ENCODE data around the gene UCP2. TPM values are rescaled to one million over a fixed set of nuclear protein-coding genes. Genes with fewer than 3 reads are reported as not detected.
A peak's percentile ranks its signal among the peaks of the same experiment; 100 is the strongest.

The UCP2 gene
- total RNA-seq, 4 donors from 2014 or later = 36.7 to 57.6 (median 39.6) TPM

GRCh38 chr11:73974604-73975478 is 7.8 kb downstream of the UCP2 start:
- intact Hi-C loops (cut with DNase I; ENCODE audit: low total_unique reads) = no loop called here
- DNase-seq = no peak
- Histone ChIP-seq H3K27ac (peak overlapping the region in 3 of 4 donors; percentile 35 to 57 (median 52)), H3K27me3 (no peaks in the 10 kb centered on the region), H3K4me1 (peaks cover 13 to 25% (median 19%) of the 10 kb centered on the region in 4 donors), H3K36me3 (peaks cover 0 to 17% (median 0%) of the 10 kb centered on the region in 4 donors), H3K4me3 (no peak overlapping the region), H3K9me3 (no peaks in the 10 kb centered on the region)
- TF ChIP-seq POLR2AphosphoS5 (IDR thresholded peaks at IDR 0.05) = no peak
- TF ChIP-seq POLR2A (IDR thresholded peaks at IDR 0.05) = no peak
- no peak for TF ChIP-seq CTCF (IDR thresholded peaks at IDR 0.05)
- no peak for TF ChIP-seq EP300 (IDR thresholded peaks at IDR 0.05; ENCODE audit: low read depth)
- in situ Hi-C loops (cut with MboI; ENCODE audit: low pct_ligation_motif_present in 1 of 4, low pct_unique_long_range_greater_than_20kb in 1 of 4, low sequenced_read_pairs in 3 of 4) = loop anchor here in 2 of 4 donors (25.0 kb wide), 2 partner anchors 112 to 587 kb away; no protein-coding TSS in a partner anchor
- WGBS, 2 donors (ENCODE audit: low coverage in 1 of 2) = 90 to 91% methylated on average over 9 to 13 of the region's 13 CpGs

- peak overlapping the region in 1 of 4 donors; percentile 57 for H3K27ac ChIP-seq
- no peak for DNase-seq
- H3K36me3 ChIP-seq = peaks cover 0 to 16% (median 0%) of the 10 kb centered on the region in 4 donors
- in situ Hi-C loops (cut with MboI; ENCODE audit: low pct_ligation_motif_present in 1 of 4, low pct_unique_long_range_greater_than_20kb in 1 of 4, low sequenced_read_pairs in 3 of 4) = loop anchor here in 2 of 4 donors (25.0 kb wide), 2 partner anchors 114 to 589 kb away; no protein-coding TSS in a partner anchor
- peaks cover 13 to 21% (median 16%) of the 10 kb centered on the region in 4 donors for H3K4me1 ChIP-seq
- no peak for TF ChIP-seq CTCF (IDR thresholded peaks at IDR 0.05)
- TF ChIP-seq EP300 (IDR thresholded peaks at IDR 0.05; ENCODE audit: low read depth) = no peak
- no peak for TF ChIP-seq POLR2A (IDR thresholded peaks at IDR 0.05)
- no peak for TF ChIP-seq POLR2AphosphoS5 (IDR thresholded peaks at IDR 0.05)
- no peak overlapping the region for H3K4me3 ChIP-seq
- no peaks in the 10 kb centered on the region for H3K9me3 ChIP-seq
- 67 to 75% methylated on average over 2 to 10 of the region's 11 CpGs for WGBS, 2 donors (ENCODE audit: low coverage in 1 of 2)
- intact Hi-C loops (cut with DNase I; ENCODE audit: low total_unique reads) = no loop called here
- H3K27me3 ChIP-seq = no peaks in the 10 kb centered on the region
Observed at GRCh38 chr11:73972620-73973449, 9.8 kb downstream of the UCP2 start.

- DNase-seq = no peak
- WGBS, 2 donors (ENCODE audit: low coverage in 1 of 2) = 67 to 100% methylated on average over 1 of the region's 1 CpG
- Histone ChIP-seq H3K27me3 (no peaks in the 10 kb centered on the region), H3K27ac (no peak overlapping the region), H3K4me3 (no peak overlapping the region), H3K36me3 (peaks cover 0 to 9% (median 0%) of the 10 kb centered on the region in 4 donors), H3K9me3 (no peaks in the 10 kb centered on the region), H3K4me1 (peaks cover 13 to 21% (median 16%) of the 10 kb centered on the region in 4 donors)
- TF ChIP-seq POLR2AphosphoS5 (IDR thresholded peaks at IDR 0.05) = peak in 1 of 3 donors; percentile 7
- TF ChIP-seq CTCF (IDR thresholded peaks at IDR 0.05) = no peak
- TF ChIP-seq POLR2A (IDR thresholded peaks at IDR 0.05) = no peak
- intact Hi-C loops (cut with DNase I; ENCODE audit: low total_unique reads) (no loop called here), in situ Hi-C loops (cut with MboI; ENCODE audit: low pct_ligation_motif_present in 1 of 4, low pct_unique_long_range_greater_than_20kb in 1 of 4, low sequenced_read_pairs in 3 of 4) (loop anchor here in 2 of 4 donors (25.0 kb wide), 2 partner anchors 115 to 590 kb away; no protein-coding TSS in a partner anchor)
Observed at GRCh38 chr11:73972187-73972586, 10.5 kb downstream of the UCP2 start.

Data from transverse colon (tissue), 4 donors.